NCI-H2196 (cell line): ENCODE results near the gene SSX4B.
"Not testable (repeated sequence)": the region's sequence is repeated elsewhere in the genome, so short reads cannot be mapped to it uniquely, and the experiment has no call there.

Experiments
- DNase-seq: peaks from one replicate; lab custom pipeline; 2025; ENCODE audit not compliant: unreplicated experiment; lab: John Stamatoyannopoulos, UW

The SSX4B gene

DNA sequence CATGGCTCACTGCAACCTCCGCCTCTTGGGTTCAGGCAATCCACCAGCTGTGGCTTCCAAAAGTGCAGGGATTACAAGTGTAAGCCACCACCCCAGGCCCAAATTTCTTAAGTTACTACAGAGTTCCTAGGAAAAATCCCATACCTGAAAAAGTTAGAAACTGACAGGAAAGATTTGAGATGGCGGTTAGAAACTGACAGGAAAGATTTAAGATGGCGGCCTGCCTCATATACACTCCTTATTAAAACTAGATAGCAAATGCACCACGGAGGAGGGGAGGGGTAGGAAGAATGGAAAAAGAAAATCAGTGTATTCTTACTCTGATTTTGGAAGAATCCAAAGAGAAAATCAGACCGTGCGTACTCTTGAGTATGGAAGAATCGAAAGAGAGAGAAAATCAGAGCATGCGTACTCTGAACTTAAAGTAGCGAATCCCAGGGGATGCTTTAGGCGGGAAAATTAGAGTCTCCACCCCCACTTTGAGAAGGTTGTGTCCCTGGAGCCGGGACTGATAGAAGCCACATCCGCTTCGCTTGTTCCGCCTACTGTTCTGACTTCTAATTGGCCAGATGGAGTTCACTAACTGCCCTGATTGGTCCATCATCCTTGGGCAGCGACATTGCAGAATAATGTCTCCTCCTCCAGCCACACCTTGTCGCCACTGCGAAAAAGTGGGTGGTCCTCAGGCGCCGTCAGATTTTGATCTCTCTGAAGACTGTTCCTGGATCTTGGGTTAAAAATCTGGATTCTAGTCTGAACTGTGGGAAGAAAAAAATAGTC is 55.3 kb downstream of the SSX4B start, which contains the start of gene SSX3:
TSS of gene SSX3 (minus strand) at position 389 of the 780 bp plus-strand sequence. CDS start 1,454 bp downstream, outside the sequence.
- DNase-seq, result not testable (repeated sequence)
